NT2/D1 (cell line): ENCODE results near the gene FCMR.

Experiments used
- YY1 ChIP-seq: IDR thresholded peaks from 2 replicates; pipeline ENCODE4 v1.6.1; 2011; ENCODE audit not compliant: insufficient read length, insufficient read depth
- ZNF274 ChIP-seq: IDR thresholded peaks from 2 replicates; pipeline ENCODE4 v1.6.1; 2011; ENCODE audit warnings: mild to moderate bottlenecking, low read depth, low read length

GRCh38 chr1:206882555-206882954 lies 39.2 kb downstream of the FCMR start:
- no peak for TF ChIP-seq ZNF274
- TF ChIP-seq YY1: no peak
